Stimulated activated naive B cell treated with anti-CD40 and anti-IgM and Interleukin-4, amounts not matched to agents 10 μg/mL and 1 μg/mL and 100 μg/mL, for 72 hours (primary cell): ENCODE results near the gene OXSR1.
"Not testable (repeated sequence)": the region's sequence is repeated elsewhere in the genome, so short reads cannot be mapped to it uniquely, and the experiment has no call there.

Source experiments
- ATAC-seq, 2 donors: fragments of 150-1000 bp; cut with Tn5 transposase; replicated peaks; 2 replicates each; pipeline ENCODE4 v1.10.0; 2021; ENCODE audit warnings: moderate library complexity in 1 of 2
- DNase-seq: peaks from one replicate; pipeline ENCODE4 v3.0.0; 2021
- H3K27ac Mint-ChIP-seq: one replicate; pipeline ENCODE4 v1.8.0; 2022; ENCODE audit warnings: mild to moderate bottlenecking, mixed read lengths
- H3K27me3 Mint-ChIP-seq, 2 donors: one replicate each; pipeline ENCODE4 v1.8.0; 2022; ENCODE audit warnings: mixed read lengths in 2 of 2
- H3K36me3 Mint-ChIP-seq, 2 donors: one replicate each; pipeline ENCODE4 v1.8.0; 2022; ENCODE audit warnings: mixed read lengths in 2 of 2, mild to moderate bottlenecking in 1 of 2
- H3K4me1 Mint-ChIP-seq, 2 donors: one replicate each; pipeline ENCODE4 v1.8.0; 2022; ENCODE audit warnings: mixed read lengths in 2 of 2, mild to moderate bottlenecking in 1 of 2
- H3K4me3 Mint-ChIP-seq, 2 donors: one replicate each; pipeline ENCODE4 v1.8.0; 2022; ENCODE audit warnings: mild to moderate bottlenecking in 2 of 2, mixed read lengths in 2 of 2, moderate library complexity in 1 of 2
- H3K9me3 Mint-ChIP-seq, 2 donors: one replicate each; pipeline ENCODE4 v1.8.0; 2022; ENCODE audit warnings: mixed read lengths in 2 of 2, mild to moderate bottlenecking in 1 of 2

Gene OXSR1

DNA sequence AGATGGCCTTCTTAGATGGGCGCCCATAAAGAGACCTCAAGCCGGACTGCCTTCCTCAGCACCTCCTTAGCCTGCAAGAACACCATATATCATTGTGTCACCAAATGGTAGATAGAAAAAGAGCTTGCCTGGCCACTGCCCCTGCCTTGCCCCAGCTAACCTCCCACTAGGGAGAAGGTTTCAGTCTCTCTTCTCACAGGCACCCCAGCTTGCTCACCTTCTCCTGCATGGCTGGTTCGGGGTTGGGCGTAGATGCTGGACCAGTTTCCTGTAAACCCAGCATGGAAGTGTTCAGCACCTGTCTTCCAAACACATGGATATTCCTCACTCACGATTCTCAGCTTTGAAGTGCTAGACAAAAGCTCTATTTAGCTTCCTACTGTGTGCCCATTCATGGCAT is 113.5 kb downstream of the OXSR1 start:
- Mint-ChIP-seq H3K27me3 (no peaks in the 10 kb centered on the region), H3K4me1 (peaks cover 2 to 7% of the 10 kb centered on the region in 2 donors), H3K4me3 (no peak overlapping the region), H3K36me3 (peaks cover 19 to 32% of the 10 kb centered on the region in 2 donors), H3K9me3 (peaks cover 0 to 2% of the 10 kb centered on the region in 2 donors), H3K27ac (no peak overlapping the region)
- no peak for DNase-seq
- no peak for ATAC-seq

GRCh38 chr3:38281895-38282686 is 116.8 kb downstream of the OXSR1 start, which contains the start of gene SLC22A14:
Gene SLC22A14 (plus strand): TSS chr3:38282294. CDS start chr3:38306027, 23,733 bp downstream.
- peaks cover 2 to 7% of the 10 kb centered on the region in 2 donors for H3K4me1 Mint-ChIP-seq
- no peaks in the 10 kb centered on the region for H3K27me3 Mint-ChIP-seq
- DNase-seq, result no peak
- H3K36me3 Mint-ChIP-seq, result peaks cover 6 to 13% of the 10 kb centered on the region in 2 donors
- no peak for ATAC-seq
- H3K4me3 Mint-ChIP-seq, result no peak within 1 kb of the TSS
- H3K27ac Mint-ChIP-seq, result no peak within 1 kb of the TSS
- H3K9me3 Mint-ChIP-seq, result peaks cover 0 to 2% of the 10 kb centered on the region in 2 donors

DNA sequence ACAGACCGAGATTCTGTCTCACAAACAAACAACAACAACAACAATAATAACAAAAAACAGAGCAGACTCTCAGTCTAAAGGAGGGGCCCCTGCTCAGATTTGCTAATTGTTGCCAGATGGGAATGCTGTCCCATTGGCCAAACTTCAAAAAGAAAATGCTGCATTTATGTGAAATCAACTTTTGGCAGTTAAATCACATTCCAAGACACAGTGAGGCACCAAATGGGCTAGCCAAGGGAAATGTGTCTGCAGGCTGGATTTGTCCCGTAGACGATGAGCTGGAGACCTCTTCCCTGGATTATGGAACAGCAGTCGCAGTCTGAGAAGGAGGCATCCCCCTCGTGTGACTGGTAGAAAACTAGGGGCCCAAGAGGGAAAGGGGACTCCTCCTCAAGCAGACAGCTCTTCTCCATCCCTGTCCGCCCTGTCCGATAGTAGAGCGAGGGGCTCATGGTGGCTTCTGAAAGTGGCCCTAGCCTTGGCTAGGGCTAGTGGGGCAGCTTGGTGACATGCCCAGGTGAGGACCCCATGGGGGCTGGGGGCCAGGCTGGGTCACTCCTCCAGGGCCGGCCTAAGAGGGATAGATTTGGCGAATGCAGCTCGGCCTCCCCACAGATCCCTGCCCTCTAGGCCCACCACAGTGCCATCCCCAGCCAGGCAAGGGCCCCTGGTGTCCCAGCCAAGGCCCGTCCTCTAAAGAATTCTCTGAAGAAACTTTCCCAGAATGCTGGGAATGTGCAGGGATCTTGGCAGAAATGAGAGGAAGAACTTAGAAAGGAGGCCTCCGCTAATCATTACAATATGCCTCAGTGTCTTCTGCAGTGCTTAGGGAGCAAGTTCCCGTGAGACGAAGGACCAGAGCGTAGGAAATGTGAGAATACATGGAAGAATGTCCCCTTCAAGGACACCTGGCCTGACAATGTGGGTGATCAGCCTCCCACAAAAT is 118.7 kb downstream of the OXSR1 start:
- Mint-ChIP-seq H3K27me3 (peaks cover 0 to 1% of the 10 kb centered on the region in 2 donors), H3K9me3 (no peaks in the 10 kb centered on the region), H3K4me1 (peaks cover 0 to 7% of the 10 kb centered on the region in 2 donors), H3K27ac (no peak overlapping the region), H3K4me3 (no peak overlapping the region), H3K36me3 (peaks cover 0 to under 1% of the 10 kb centered on the region in 2 donors)
- ATAC-seq (no peak), DNase-seq (no peak)

DNA sequence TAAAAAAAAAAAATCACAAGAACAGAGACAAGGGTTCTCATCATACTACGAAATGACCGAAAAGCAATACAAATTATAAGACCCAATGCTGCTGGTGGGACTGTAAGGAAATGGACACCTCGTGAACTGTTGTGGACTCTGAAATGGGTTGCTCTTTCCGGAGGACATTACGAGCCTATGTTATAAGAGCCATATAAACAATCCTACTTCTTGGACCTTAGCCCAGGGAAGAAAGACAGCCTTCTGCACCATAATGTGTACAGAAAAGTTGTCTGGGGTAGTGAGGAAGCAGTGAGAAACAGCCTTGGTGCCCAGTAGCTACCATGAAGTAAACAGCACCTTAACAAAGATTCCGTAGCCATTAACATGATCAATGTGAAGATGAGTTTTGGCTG is 119.4 kb downstream of the OXSR1 start:
- no peak overlapping the region for H3K27ac Mint-ChIP-seq
- H3K27me3 Mint-ChIP-seq, result peaks cover 0 to 4% of the 10 kb centered on the region in 2 donors
- no peaks in the 10 kb centered on the region for H3K9me3 Mint-ChIP-seq
- H3K4me3 Mint-ChIP-seq, result no peak overlapping the region
- DNase-seq (no peak), ATAC-seq (no peak)
- H3K36me3 Mint-ChIP-seq, result no peaks in the 10 kb centered on the region
- peaks cover 0 to 7% of the 10 kb centered on the region in 2 donors for H3K4me1 Mint-ChIP-seq

- H3K36me3 Mint-ChIP-seq, DNase-seq, H3K27ac Mint-ChIP-seq, ATAC-seq, H3K4me3 Mint-ChIP-seq, H3K4me1 Mint-ChIP-seq, H3K9me3 Mint-ChIP-seq, H3K27me3 Mint-ChIP-seq: not testable (repeated sequence)
These were observed 124.2 kb downstream of the OXSR1 start for GRCh38 chr3:38289286-38290217.

GRCh38 chr3:38297053-38297452 is 131.7 kb downstream of the OXSR1 start:
- H3K9me3 Mint-ChIP-seq, H3K36me3 Mint-ChIP-seq, H3K4me1 Mint-ChIP-seq, DNase-seq, ATAC-seq, H3K4me3 Mint-ChIP-seq, H3K27me3 Mint-ChIP-seq, H3K27ac Mint-ChIP-seq: not testable (repeated sequence)

DNA sequence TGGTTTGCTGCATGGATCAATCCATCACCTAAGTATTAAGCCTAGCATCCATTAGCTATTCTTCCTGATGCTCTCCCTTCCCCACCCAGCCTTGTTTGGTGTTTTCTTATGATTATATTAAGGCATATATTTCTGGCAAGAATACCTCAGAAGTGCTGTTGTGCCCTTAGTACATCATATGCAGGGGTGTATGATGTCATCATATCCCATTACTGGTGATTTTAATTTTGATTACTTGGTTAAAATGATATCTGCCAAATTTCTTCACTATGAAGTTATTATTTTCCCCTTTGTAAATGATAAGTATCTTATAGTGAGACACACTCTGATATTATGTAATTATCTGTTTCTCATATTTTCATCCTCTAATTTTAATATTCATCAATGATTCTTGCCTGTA is 132.2 kb downstream of the OXSR1 start:
- Mint-ChIP-seq H3K27ac (no peak overlapping the region), H3K4me3 (no peak overlapping the region), H3K4me1 (no peaks in the 10 kb centered on the region), H3K27me3 (peaks cover 0 to 5% of the 10 kb centered on the region in 2 donors), H3K36me3 (no peaks in the 10 kb centered on the region), H3K9me3 (no peaks in the 10 kb centered on the region)
- DNase-seq, result no peak
- ATAC-seq, result no peak

- Mint-ChIP-seq H3K4me1 (no peaks in the 10 kb centered on the region), H3K27me3 (peaks cover 0 to 5% of the 10 kb centered on the region in 2 donors), H3K9me3 (no peaks in the 10 kb centered on the region), H3K36me3 (no peaks in the 10 kb centered on the region), H3K27ac (no peak overlapping the region), H3K4me3 (no peak overlapping the region)
- no peak for DNase-seq
- peak; percentile 39 to 64 for ATAC-seq
These were observed 132.8 kb downstream of the OXSR1 start for GRCh38 chr3:38297947-38298711.
